ENCODE results near the gene GPR26. TPM values are rescaled to one million over a fixed set of nuclear protein-coding genes. Genes with fewer than 3 reads are reported as not detected.
"Not testable (repeated sequence)": the region's sequence is repeated elsewhere in the genome, so short reads cannot be mapped to it uniquely, and the experiment has no call there.

GPR26 gene
- total RNA-seq, 1 donor from 2014 or later = not detected

- DNase-seq (ENCODE audit: extremely low read depth, low read depth, low spot score) = no peak
Observed at GRCh38 chr10:123704076-123704475, 37.9 kb downstream of the GPR26 start.

- no peak for DNase-seq (ENCODE audit: extremely low read depth, low read depth, low spot score)
Observed at GRCh38 chr10:123704812-123705211, 38.7 kb downstream of the GPR26 start.

DNA sequence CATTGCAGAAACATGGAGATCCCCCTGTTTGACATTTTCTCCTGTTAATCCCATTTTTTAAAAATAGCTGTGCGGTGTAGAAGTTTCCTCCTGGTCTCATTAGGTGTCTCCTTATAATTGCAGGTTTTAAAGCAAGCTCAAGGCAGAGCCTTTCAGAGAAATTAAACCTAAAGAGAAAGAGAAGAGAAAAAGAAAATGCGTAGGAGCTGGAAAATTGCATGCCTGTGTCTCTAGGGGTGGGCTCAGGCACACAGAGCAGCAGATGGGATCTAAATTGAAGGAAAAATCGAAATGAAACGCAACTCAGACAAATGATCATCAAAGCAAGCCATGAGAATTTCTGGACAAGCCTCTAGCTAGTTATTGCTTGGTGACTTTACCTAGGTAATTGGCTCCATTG lies 40.1 kb downstream of the GPR26 start:
- no peak for DNase-seq (ENCODE audit: extremely low read depth, low read depth, low spot score)

GRCh38 chr10:123715546-123715945 lies 49.4 kb downstream of the GPR26 start:
- no peak for DNase-seq (ENCODE audit: extremely low read depth, low read depth, low spot score)

DNA sequence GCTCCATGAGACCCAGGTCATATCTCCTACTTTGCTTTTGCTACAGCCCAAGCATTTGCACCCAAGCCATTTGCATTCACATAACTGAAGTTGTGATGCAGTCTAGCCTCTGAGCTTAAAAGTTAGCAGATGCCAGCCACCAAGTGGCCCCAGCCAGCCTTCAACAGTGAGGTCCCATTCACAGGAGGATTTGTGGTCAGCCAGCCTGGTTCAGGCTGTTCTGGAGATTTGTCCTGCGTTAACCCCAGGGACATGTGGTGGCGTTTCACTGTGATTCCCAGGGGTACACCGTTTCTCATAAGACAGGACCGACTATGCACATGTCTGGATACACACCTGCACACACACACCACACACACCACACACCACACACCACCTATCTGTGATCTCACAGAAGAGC lies 51.2 kb downstream of the GPR26 start:
- DNase-seq (ENCODE audit: extremely low read depth, low read depth, low spot score) = no peak

DNA sequence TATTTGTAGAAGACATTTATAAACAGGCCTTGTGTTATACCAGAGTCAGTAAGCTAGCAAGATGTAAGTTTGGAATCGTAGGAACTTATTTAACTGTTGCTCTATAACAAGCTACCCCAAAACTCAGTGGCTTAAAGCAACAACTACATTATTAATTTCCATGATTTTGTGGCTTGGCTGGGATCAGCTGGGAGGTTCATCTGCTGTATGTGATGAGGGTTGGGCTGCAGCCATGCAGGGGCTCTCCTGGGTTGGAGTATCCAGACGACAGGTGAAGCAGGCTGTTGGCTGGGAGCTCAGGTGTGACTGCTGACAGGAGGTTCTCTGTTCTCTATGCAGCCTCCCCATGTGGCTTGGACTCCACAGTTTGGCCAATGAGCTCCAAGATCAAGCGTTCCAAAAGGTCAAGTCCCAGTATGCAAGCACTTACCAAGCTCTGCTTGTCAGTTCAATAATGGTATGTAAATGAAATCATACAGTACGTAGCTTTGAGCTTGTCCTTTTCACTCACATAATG lies 52.4 kb downstream of the GPR26 start:
- no peak for DNase-seq (ENCODE audit: extremely low read depth, low read depth, low spot score)

DNA sequence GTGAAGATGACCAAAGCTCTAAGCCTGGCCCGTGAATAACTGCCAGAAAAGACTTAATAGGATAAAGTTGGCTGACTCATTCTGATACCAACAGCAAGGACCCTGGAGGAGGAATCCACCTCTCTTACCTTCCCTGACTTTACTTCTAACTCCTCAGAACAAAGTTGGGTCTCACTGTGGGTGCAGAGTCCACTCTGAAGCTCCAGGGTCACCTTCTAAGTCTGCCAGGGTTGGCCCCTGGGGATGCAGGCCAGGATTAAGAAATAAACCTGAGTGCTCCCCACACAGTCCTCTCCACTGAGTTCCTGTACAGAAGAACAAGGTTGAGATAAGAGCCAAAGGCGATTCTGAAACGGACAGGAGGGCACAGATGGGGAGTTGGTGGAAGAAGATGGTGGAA lies 54.4 kb downstream of the GPR26 start:
- DNase-seq (ENCODE audit: extremely low read depth, low read depth, low spot score) = no peak

- no peak for DNase-seq (ENCODE audit: extremely low read depth, low read depth, low spot score)
Observed at GRCh38 chr10:123721441-123722049, 55.4 kb downstream of the GPR26 start.

- no peak for DNase-seq (ENCODE audit: extremely low read depth, low read depth, low spot score)
Observed at GRCh38 chr10:123722351-123722750, 56.2 kb downstream of the GPR26 start.

- no peak for DNase-seq (ENCODE audit: extremely low read depth, low read depth, low spot score)
Observed at GRCh38 chr10:123724747-123725146, 58.6 kb downstream of the GPR26 start.

- no peak for DNase-seq (ENCODE audit: extremely low read depth, low read depth, low spot score)
Observed at GRCh38 chr10:123726381-123726780, 60.2 kb downstream of the GPR26 start.

GRCh38 chr10:123726836-123727235 lies 60.7 kb downstream of the GPR26 start:
- DNase-seq (ENCODE audit: extremely low read depth, low read depth, low spot score) = no peak

GRCh38 chr10:123729523-123729922 lies 63.4 kb downstream of the GPR26 start:
- DNase-seq (ENCODE audit: extremely low read depth, low read depth, low spot score) = no peak

DNA sequence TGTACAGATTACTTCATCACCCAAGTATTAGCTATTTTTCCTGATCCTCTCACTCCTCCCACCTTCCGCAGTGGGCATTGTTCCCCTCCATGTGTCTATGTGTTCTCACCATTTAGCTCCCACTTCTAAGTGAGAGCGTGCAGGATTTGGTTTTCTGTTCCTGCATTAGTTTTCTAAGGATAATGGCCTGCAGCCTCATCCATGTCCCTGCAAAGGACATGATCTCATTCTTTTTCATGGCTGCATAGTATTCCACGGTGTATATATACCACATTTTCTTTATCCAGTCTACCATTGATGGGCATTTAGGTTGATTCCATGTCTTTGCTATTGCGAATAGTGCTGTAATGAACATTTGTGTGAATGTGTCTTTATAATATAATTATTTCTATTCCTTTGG lies 70.8 kb downstream of the GPR26 start:
- not testable (repeated sequence) for DNase-seq (ENCODE audit: extremely low read depth, low read depth, low spot score)

GRCh38 chr10:123741146-123741545 lies 75.0 kb downstream of the GPR26 start:
- DNase-seq (ENCODE audit: extremely low read depth, low read depth, low spot score) = no peak

DNA sequence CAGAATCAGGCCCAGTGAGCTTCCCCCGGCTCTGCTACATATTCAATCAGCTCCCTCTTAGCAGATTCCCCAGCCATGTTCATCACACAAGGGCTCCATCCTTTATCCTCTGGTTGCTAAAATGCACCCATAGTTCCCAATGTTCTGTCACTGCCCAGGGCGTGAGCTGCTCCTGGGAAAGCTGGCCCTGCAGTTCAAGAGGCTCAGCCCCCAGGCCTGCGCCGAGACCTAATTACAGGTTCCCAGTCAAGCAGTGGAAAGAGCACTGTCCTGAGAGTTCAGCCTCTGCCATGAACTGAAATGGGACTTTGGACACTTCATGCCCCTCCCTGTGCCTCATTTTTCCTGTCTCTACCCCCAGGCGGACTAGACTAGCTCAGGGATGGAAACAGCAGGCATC lies 75.6 kb downstream of the GPR26 start:
- DNase-seq (ENCODE audit: extremely low read depth, low read depth, low spot score) = no peak

- no peak for DNase-seq (ENCODE audit: extremely low read depth, low read depth, low spot score)
Observed at GRCh38 chr10:123742751-123743440, 76.7 kb downstream of the GPR26 start.

DNA sequence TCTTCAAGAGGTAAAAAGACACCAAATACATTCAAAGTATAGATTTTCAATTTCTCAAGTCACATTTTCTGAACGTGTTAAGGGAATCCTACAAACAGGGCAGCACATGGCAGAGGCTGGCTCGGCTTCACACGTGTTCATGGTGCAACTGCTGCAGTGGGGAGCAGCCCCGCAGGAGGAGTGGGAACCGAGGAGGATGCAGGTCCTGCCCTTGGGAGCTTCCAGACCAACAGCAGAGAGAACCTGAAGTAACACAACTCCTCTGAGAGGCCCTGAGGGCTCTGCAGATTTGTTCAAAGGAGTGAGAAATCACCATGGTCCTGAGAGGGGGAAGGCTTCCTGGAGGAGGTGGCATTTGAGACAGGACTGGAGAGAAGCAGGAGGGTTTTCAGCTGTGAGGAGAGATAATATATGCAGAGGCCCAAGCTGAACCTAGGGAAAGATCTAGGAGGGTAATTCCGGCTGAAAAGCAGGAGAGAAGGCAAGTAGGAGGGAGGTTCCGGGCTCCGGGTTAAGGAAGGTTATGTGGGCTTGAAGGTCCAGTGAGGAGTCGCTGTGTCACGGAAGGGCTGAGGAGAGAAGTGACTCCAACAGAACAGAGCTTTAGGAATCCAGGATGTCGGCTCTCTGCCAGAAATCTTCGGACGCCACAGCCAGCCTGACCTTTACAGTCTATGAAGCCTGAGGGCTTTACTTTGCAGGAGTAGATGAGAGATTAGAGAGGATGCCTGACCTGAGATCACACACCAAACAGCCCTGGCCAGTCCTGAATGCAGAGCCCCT lies 77.5 kb downstream of the GPR26 start:
- DNase-seq (ENCODE audit: extremely low read depth, low read depth, low spot score) = no peak

DNA sequence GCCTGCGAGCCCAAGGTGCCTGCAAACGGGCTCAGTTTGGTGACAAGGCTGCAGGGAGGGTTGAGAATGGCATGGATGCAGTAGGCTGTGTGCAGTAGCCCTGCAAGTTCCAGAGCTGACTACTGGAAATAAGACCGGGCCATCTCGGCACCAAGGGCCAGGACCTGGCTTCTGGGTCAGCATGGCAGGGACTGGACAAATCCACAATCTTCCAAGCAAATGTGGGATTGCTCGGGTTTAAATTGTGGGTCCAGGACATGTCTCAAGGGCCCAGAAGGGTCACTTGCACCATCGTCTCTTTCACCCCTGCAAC lies 78.0 kb downstream of the GPR26 start:
- DNase-seq (ENCODE audit: extremely low read depth, low read depth, low spot score) = no peak
